ENCODE measurements around the gene A3GALT2. TPM values are rescaled to one million over a fixed set of nuclear protein-coding genes. Genes with fewer than 3 reads are reported as not detected.
A peak's percentile ranks its signal among the peaks of the same experiment; 100 is the strongest.

A3GALT2 gene
- polyA plus RNA-seq, 1 experiment, result not detected

DNA sequence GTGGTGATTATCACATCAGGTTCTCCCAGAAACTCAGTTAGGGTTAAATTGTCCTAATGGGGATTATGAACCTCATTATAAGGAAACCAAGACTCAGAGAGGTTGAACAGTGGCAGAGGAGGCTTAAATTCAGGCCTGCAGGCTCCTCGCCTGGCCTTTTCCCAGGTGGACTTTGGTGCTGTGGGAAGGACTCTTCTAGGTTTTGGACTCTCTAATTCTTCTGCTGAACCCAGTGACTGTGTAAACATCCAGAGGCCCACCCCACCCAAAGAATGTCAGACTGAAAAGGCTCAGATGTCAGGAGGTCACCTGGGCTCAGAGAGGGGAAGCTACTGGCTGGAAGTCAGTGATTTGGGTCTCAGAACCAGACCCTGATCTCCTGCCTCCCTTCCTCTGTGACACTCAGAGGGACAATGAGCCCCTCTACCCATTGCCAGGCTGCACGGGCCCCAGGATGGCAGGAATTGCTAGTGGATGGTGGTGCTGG, 62.1 kb downstream of the A3GALT2 start:
- Histone ChIP-seq H3K4me3 (ENCODE audit: low read depth, low read length) (no peak overlapping the region), H3K36me3 (ENCODE audit: control insufficient read depth, insufficient read depth, low read length) (peaks cover 4% of the 10 kb centered on the region), H3K27me3 (ENCODE audit: control insufficient read depth, insufficient read depth, low read length) (no peaks in the 10 kb centered on the region)
- DNase-seq (ENCODE audit: low read depth), result no peak
- POLR2A ChIA-PET, result no interaction called here
- CTCF ChIA-PET, result interaction anchor here (2.0 kb wide), 1 partner anchor 37 kb away, joined by 8 read pairs; no protein-coding TSS in a partner anchor
- TF ChIP-seq, protein P1, sequence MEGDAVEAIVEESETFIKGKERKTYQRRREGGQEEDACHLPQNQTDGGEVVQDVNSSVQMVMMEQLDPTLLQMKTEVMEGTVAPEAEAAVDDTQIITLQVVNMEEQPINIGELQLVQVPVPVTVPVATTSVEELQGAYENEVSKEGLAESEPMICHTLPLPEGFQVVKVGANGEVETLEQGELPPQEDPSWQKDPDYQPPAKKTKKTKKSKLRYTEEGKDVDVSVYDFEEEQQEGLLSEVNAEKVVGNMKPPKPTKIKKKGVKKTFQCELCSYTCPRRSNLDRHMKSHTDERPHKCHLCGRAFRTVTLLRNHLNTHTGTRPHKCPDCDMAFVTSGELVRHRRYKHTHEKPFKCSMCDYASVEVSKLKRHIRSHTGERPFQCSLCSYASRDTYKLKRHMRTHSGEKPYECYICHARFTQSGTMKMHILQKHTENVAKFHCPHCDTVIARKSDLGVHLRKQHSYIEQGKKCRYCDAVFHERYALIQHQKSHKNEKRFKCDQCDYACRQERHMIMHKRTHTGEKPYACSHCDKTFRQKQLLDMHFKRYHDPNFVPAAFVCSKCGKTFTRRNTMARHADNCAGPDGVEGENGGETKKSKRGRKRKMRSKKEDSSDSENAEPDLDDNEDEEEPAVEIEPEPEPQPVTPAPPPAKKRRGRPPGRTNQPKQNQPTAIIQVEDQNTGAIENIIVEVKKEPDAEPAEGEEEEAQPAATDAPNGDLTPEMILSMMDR (IDR thresholded peaks at IDR 0.05; ENCODE audit: insufficient read depth, low read depth, low read length), result no peak

DNA sequence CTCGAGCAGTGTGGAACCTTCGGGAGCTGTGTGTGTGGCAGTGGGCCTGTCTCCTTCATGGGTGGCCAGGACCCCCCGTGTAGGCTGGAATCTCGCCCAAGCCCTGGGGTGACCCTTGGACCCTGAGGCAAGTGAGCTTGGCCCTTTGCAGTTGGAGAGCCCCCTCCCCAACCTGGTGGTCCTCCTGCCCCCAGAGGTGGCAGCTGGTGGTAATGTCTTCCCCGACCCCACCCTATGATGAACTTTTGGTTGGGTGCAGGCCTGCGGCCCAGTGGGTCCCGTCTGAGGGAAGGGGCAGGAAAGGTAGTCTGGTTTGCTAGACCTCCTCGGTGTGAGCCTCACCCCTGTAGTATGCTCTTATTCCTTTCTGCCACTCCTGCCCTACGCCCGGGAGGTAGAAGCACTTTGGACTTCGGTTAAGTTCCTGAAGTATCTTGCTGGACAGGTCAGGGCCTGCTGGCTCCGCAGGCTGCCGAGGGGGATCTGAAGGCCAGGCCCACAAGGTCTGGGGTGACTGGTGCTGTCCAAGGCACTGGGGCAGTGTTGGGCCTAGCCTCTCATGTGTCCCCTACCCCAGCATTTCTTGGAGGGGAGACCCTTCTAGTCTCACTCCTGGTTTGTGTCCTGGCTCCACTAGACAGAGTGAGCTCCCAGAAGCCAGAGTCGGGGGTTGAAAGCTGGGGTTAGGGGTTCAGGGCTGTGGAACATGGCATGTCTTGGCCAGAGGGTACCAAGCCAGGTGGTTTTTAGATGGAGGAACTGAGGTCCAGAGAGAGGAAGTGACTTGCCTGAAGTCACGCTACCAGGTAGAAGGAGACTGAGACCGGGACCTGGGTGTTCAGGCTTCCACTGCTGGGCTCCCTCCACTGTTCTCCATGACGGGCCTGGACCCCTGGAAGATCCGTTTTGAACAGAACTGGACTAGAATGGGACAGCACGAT, 62.9 kb downstream of the A3GALT2 start:
- ChIA-PET POLR2A (no interaction called here), CTCF (interaction anchor here (0.6 to 2.0 kb wide), 3 partner anchors 14 to 109 kb away, joined by 3 to 8 read pairs (median 3); no protein-coding TSS in a partner anchor)
- DNase-seq (ENCODE audit: low read depth), result no peak
- Histone ChIP-seq H3K27me3 (ENCODE audit: control insufficient read depth, insufficient read depth, low read length) (no peaks in the 10 kb centered on the region; the same call in 1 of the 2 replicates), H3K4me3 (ENCODE audit: low read depth, low read length) (peak overlapping the region; percentile 63), H3K36me3 (ENCODE audit: control insufficient read depth, insufficient read depth, low read length) (peaks cover 4% of the 10 kb centered on the region)
- TF ChIP-seq, protein P1 (IDR thresholded peaks at IDR 0.05; ENCODE audit: insufficient read depth, low read depth, low read length), result no peak

GRCh38 chr1:33257207-33257771, 63.6 kb downstream of the A3GALT2 start:
- Histone ChIP-seq H3K36me3 (ENCODE audit: control insufficient read depth, insufficient read depth, low read length) (peaks cover 1% of the 10 kb centered on the region; the same call in 1 of the 2 replicates), H3K27me3 (ENCODE audit: control insufficient read depth, insufficient read depth, low read length) (no peaks in the 10 kb centered on the region; the same call in 1 of the 2 replicates), H3K4me3 (ENCODE audit: low read depth, low read length) (peak overlapping the region; percentile 63)
- TF ChIP-seq, protein P1 (IDR thresholded peaks at IDR 0.05; ENCODE audit: insufficient read depth, low read depth, low read length), result no peak
- no peak for DNase-seq (ENCODE audit: low read depth)
- ChIA-PET POLR2A (no interaction called here), CTCF (interaction anchor here (0.6 to 2.0 kb wide), 4 partner anchors 14 to 127 kb away, joined by 3 to 8 read pairs (median 4); no protein-coding TSS in a partner anchor)

Small RNAs within 50 kb of the gene (small RNA-seq; reads per million reads assigned to genes)
- not detected for gene RN7SKP16 (ENCODE audit: insufficient read length, low read depth, low replicate concordance)

Other genes with a start within 250 kb of the A3GALT2 start
- gene AZIN2, start 239.9 kb downstream of the A3GALT2 start, polyA plus RNA-seq (2011; rRNA removed), result 3.0 and 6.4 TPM in 2 replicates
- 3.0 and 5.2 TPM in 2 replicates for gene TRIM62, start 139.1 kb downstream of the A3GALT2 start, polyA plus RNA-seq (2011; rRNA removed)
- 9.1 and 14.4 TPM in 2 replicates for gene ZNF362, start 64.6 kb downstream of the A3GALT2 start, polyA plus RNA-seq (2011; rRNA removed)
- 41.6 and 62.0 TPM in 2 replicates for gene PHC2, start 110.0 kb upstream of the A3GALT2 start, polyA plus RNA-seq (2011; rRNA removed)
- 2.9 and 3.4 TPM in 2 replicates for gene ZSCAN20, start 151.5 kb upstream of the A3GALT2 start, polyA plus RNA-seq (2011; rRNA removed)